GM12878 (cell line): ENCODE measurements around the gene TSHZ2.

Experiments
- ATF7 ChIP-seq: fragments of 450-650 bp; IDR thresholded peaks from 2 replicates; pipeline ENCODE4 v1.6.1; 2016; ENCODE audit warnings: low read depth, mild to moderate bottlenecking
- CTCF ChIP-seq, 3 experiments: IDR thresholded peaks in 2 of 3; conservative IDR thresholded peaks in 1 of 3; 2 replicates each; pipeline ENCODE4 v1.5.1; 2011; ENCODE audit warnings: low read depth in 3 of 3, low read length in 3 of 3, mild to moderate bottlenecking in 3 of 3, control low read depth in 2 of 3, moderate library complexity in 2 of 3, inconsistent platforms in 1 of 3, mixed read lengths in 1 of 3; ENCODE audit not compliant: control insufficient read depth in 2 of 3, insufficient read depth in 1 of 3; ENCODE audit errors: extremely low read depth in 1 of 3
- EP300 ChIP-seq, 2 experiments: fragments of 150-350 bp in 1 of 2; IDR thresholded peaks; 2 replicates each; pipeline ENCODE4 v1.6.1; 2011 to 2012; ENCODE audit warnings: low read depth in 2 of 2, low read length in 2 of 2, borderline replicate concordance in 1 of 2, improper control_type of control experiment in 1 of 2, inconsistent platforms in 1 of 2; ENCODE audit not compliant: control insufficient read depth in 1 of 2
- IRF4 ChIP-seq: IDR thresholded peaks from 2 replicates; pipeline ENCODE4 v1.6.1; 2011; ENCODE audit warnings: low read depth, low read length
- PKNOX1 ChIP-seq: fragments of 450-650 bp; IDR thresholded peaks from 2 replicates; pipeline ENCODE4 v1.6.1; 2016; ENCODE audit warnings: mild to moderate bottlenecking
- POLR2AphosphoS5 ChIP-seq: IDR thresholded peaks from 2 replicates; pipeline ENCODE4 v1.6.1; 2011; ENCODE audit warnings: mild to moderate bottlenecking, low read length, inconsistent platforms
- REST ChIP-seq: IDR thresholded peaks from 2 replicates; pipeline ENCODE4 v1.6.1; 2012; ENCODE audit warnings: mild to moderate bottlenecking, low read depth, low read length
- ZNF207 ChIP-seq: fragments of 450-650 bp; IDR thresholded peaks from 2 replicates; pipeline ENCODE4 v1.6.1; 2014; ENCODE audit warnings: antibody characterized with exemption, mild to moderate bottlenecking, borderline replicate concordance
- ZNF24 ChIP-seq: fragments of 450-650 bp; IDR thresholded peaks from 2 replicates; pipeline ENCODE4 v1.6.1; 2017; ENCODE audit warnings: antibody characterized with exemption, mild to moderate bottlenecking

- no peak for TF ChIP-seq POLR2AphosphoS5
- no peak for TF ChIP-seq PKNOX1
- no peak for TF ChIP-seq ZNF24
- no peak for TF ChIP-seq CTCF (IDR thresholded peaks at IDR 0.05 in 2 of 3, conservative IDR thresholded peaks at IDR 0.05 in 1 of 3; ENCODE audit: control insufficient read depth in 2 of 3, extremely low read depth in 1 of 3, insufficient read depth in 1 of 3, low read depth in 3 of 3, low read length in 3 of 3)
- TF ChIP-seq REST, result no peak
- TF ChIP-seq ZNF207, result no peak
- TF ChIP-seq EP300 (IDR thresholded peaks at IDR 0.05; ENCODE audit: borderline replicate concordance in 1 of 2, control insufficient read depth in 1 of 2, low read depth in 2 of 2, low read length in 2 of 2), result no peak
- TF ChIP-seq IRF4, result no peak
- TF ChIP-seq ATF7, result no peak
Observed at GRCh38 chr20:53304146-53304545, 332.0 kb downstream of the TSHZ2 start.
